Measurements from ENCODE around the gene TRIM29. TPM values are rescaled to one million over a fixed set of nuclear protein-coding genes. Genes with fewer than 3 reads are reported as not detected.

TRIM29 gene
- total and polyA plus RNA-seq, 2 of the 13 experiments (the other 11 are each of a cell fraction or from before 2014, with no cell fraction given), result 0.86 TPM

DNA sequence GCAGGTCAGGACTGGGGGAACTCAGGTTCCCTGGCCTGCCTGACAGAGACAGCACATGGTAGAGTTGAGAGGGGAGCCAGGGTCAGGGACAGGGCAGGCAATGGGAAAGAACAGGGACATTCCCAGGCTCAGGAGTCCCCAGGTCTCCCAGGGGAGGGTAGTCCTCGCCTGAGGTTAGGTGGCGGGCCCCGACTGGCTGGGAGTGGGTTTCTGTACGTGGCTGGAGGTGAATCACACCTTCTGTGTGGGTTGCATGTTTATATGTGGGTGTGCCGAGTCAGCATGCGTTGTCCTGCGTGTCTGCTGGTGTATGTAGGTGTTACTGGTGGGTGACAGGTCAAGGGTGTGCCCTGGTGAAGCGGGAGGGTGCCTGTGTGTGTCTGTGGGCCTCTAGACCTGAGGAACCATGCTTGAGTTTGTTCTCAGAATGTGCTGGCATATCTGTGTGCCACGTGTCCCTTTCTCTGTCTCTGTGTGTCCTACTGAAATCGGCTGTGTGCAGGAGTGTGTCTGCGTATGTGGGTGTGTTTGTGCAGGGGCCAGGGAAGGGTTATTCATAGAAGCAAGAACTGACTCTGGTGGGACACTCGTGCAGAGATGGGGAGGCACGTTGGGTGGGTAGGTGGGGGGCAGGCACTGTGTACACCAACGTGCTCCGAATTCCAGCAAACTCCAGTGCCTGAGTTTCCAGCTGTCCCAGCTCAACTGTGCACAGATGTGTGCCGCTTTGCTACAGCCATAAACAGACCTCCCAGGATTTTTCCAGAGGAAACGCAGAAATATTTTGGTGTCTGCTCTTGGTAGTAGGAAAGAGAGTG lies 49.1 kb upstream of the TRIM29 start (continued):
- TF ChIP-seq SMARCE1 (IDR thresholded peaks at IDR 0.05; ENCODE audit: borderline replicate concordance) (no peak), PRPF4 (IDR thresholded peaks at IDR 0.05; ENCODE audit: low read depth, low read length, poor library complexity, severe bottlenecking) (no peak), ZNF619 (CRISPR knock-in tag; IDR thresholded peaks at IDR 0.05) (peak; percentile 20; the same call in 1 of the 2 replicates), MXI1 (IDR thresholded peaks at IDR 0.05; ENCODE audit: borderline replicate concordance, low read depth, low read length) (no peak), PHF5A (CRISPR knock-in tag; IDR thresholded peaks at IDR 0.05; ENCODE audit: low read depth, unreplicated experiment) (no peak), MTA3 (CRISPR knock-in tag; IDR thresholded peaks at IDR 0.05) (no peak), ZNF773 (CRISPR knock-in tag; IDR thresholded peaks at IDR 0.05; ENCODE audit: borderline replicate concordance) (no peak), FOXK2 (IDR thresholded peaks at IDR 0.05) (0 out of 2 replicates have a peak, but pooled peaks have one; percentile 20), SKIL (CRISPR knock-in tag; IDR thresholded peaks at IDR 0.05; ENCODE audit: borderline replicate concordance) (0 out of 2 replicates have a peak, but pooled peaks have one; percentile 8), NFE2L2 (IDR thresholded peaks at IDR 0.05; ENCODE audit: low read length) (no peak), MYC (CRISPR knock-in tag; IDR thresholded peaks at IDR 0.05; ENCODE audit: borderline replicate concordance) (peak; percentile 45), POLR2A (IDR thresholded peaks at IDR 0.05; ENCODE audit: insufficient read depth in 1 of 2, low read depth in 2 of 2, low read length in 2 of 2) (peak in 1 of 2 experiments; percentile 36; a peak in 1 of 4 replicates), SRSF4 (IDR thresholded peaks at IDR 0.05; ENCODE audit: low read depth, low read length, poor library complexity, severe bottlenecking) (no peak), CC2D1A (CRISPR knock-in tag; IDR thresholded peaks at IDR 0.05) (no peak), MAFG (CRISPR knock-in tag; IDR thresholded peaks at IDR 0.05) (no peak; the same call in 1 of the 2 replicates), ELF4 (CRISPR knock-in tag; IDR thresholded peaks at IDR 0.05; ENCODE audit: borderline replicate concordance) (no peak), ZNF276 (CRISPR knock-in tag; IDR thresholded peaks at IDR 0.05; ENCODE audit: low read depth) (no peak), PAWR (CRISPR knock-in tag; IDR thresholded peaks at IDR 0.05; ENCODE audit: borderline replicate concordance) (no peak), ZNF335 (CRISPR knock-in tag; IDR thresholded peaks at IDR 0.05) (no peak), SIX1 (CRISPR knock-in tag; IDR thresholded peaks at IDR 0.05; ENCODE audit: borderline replicate concordance) (no peak), TGIF2 (CRISPR knock-in tag; IDR thresholded peaks at IDR 0.05) (no peak; the same call in none of the 2 replicates)
- TF ChIP-seq, protein P1, sequence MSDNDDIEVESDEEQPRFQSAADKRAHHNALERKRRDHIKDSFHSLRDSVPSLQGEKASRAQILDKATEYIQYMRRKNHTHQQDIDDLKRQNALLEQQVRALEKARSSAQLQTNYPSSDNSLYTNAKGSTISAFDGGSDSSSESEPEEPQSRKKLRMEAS (IDR thresholded peaks at IDR 0.05), result peak; percentile 74
- TF ChIP-seq, protein P2, sequence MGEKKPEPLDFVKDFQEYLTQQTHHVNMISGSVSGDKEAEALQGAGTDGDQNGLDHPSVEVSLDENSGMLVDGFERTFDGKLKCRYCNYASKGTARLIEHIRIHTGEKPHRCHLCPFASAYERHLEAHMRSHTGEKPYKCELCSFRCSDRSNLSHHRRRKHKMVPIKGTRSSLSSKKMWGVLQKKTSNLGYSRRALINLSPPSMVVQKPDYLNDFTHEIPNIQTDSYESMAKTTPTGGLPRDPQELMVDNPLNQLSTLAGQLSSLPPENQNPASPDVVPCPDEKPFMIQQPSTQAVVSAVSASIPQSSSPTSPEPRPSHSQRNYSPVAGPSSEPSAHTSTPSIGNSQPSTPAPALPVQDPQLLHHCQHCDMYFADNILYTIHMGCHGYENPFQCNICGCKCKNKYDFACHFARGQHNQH (CRISPR knock-in tag; IDR thresholded peaks at IDR 0.05), result no peak
- TF ChIP-seq, protein P3, sequence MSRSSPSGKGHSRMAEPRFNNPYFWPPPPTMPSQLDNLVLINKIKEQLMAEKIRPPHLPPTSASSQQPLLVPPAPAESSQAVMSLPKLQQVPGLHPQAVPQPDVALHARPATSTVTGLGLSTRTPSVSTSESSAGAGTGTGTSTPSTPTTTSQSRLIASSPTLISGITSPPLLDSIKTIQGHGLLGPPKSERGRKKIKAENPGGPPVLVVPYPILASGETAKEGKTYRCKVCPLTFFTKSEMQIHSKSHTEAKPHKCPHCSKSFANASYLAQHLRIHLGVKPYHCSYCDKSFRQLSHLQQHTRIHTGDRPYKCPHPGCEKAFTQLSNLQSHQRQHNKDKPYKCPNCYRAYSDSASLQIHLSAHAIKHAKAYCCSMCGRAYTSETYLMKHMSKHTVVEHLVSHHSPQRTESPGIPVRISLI (CRISPR knock-in tag; IDR thresholded peaks at IDR 0.05; ENCODE audit: borderline replicate concordance), result no peak

All from HepG2 (cell line).